Peyer's patch (tissue), 4 donors: ENCODE data around the gene DCC.

Source experiments
- CTCF ChIP-seq, 6 experiments: fragments of 450-650 bp in 4 of 6; fragments of 200-600 bp in 2 of 6; sonication (generic) in 1 of 6; IDR thresholded peaks; one replicate each; pipeline ENCODE4 v1.5.1; 2017 to 2019; ENCODE audit warnings: antibody characterized with exemption in 6 of 6, mild to moderate bottlenecking in 3 of 6, moderate library complexity in 1 of 6
- POLR2A ChIP-seq, 2 donors: fragments of 450-650 bp; IDR thresholded peaks; one replicate each; pipeline ENCODE4 v1.5.1; 2017; ENCODE audit warnings: antibody characterized with exemption in 2 of 2, mild to moderate bottlenecking in 2 of 2, moderate library complexity in 2 of 2

- no peak for TF ChIP-seq CTCF (IDR thresholded peaks at IDR 0.05)
- no peak for TF ChIP-seq POLR2A (IDR thresholded peaks at IDR 0.05)
These were observed 521.6 kb downstream of the DCC start for GRCh38 chr18:52861558-52861957.
